Neural progenitor cell (in vitro differentiated cells): ENCODE data around the gene HCFC1. TPM values are rescaled to one million over a fixed set of nuclear protein-coding genes. Genes with fewer than 3 reads are reported as not detected.

Experiments used
- DNase-seq: peaks from one replicate; pipeline ENCODE4 v3.0.0-alpha.2; 2016; ENCODE audit warnings: low spot score
- H2AFZ ChIP-seq: fragments of 200-600 bp; sonication (generic); replicated peaks from 2 replicates; pipeline ENCODE4 v1.6.1; 2016; ENCODE audit warnings: antibody characterized with exemption
- H3F3A ChIP-seq: fragments of 200-600 bp; sonication (generic); 2 replicates; pipeline ENCODE4 v1.6.1; 2016; ENCODE audit warnings: antibody characterized with exemption, low read depth
- H3K27ac ChIP-seq: fragments of 200-600 bp; sonication (generic); 2 replicates; pipeline ENCODE4 v1.5.1; 2016; ENCODE audit warnings: mild to moderate bottlenecking
- H3K27me3 ChIP-seq: fragments of 200-600 bp; sonication (generic); 2 replicates; pipeline ENCODE4 v1.6.1; 2016; ENCODE audit warnings: mild to moderate bottlenecking, moderate library complexity
- H3K36me3 ChIP-seq: fragments of 200-600 bp; sonication (generic); 2 replicates; pipeline ENCODE4 v1.5.1; 2016
- H3K4me1 ChIP-seq: fragments of 200-600 bp; sonication (generic); 2 replicates; pipeline ENCODE4 v1.6.1; 2016; ENCODE audit warnings: mixed run types
- H3K4me2 ChIP-seq: fragments of 200-600 bp; sonication (generic); 2 replicates; pipeline ENCODE4 v1.6.1; 2016
- H3K4me3 ChIP-seq: fragments of 200-600 bp; sonication (generic); 2 replicates; pipeline ENCODE4 v1.5.1; 2016
- H3K79me2 ChIP-seq: fragments of 200-600 bp; sonication (generic); 2 replicates; pipeline ENCODE4 v1.6.1; 2016; ENCODE audit warnings: low read depth
- H3K9ac ChIP-seq: fragments of 200-600 bp; sonication (generic); 2 replicates; pipeline ENCODE4 v1.6.1; 2016
- H3K9me3 ChIP-seq: fragments of 200-600 bp; sonication (generic); 2 replicates; pipeline ENCODE4 v1.5.1; 2016; ENCODE audit warnings: low read depth
- H4K20me1 ChIP-seq: fragments of 200-600 bp; sonication (generic); 2 replicates; pipeline ENCODE4 v1.6.1; 2016; ENCODE audit warnings: low read depth
- H3K27ac Mint-ChIP-seq: 3 replicates; pipeline ENCODE4 v1.8.0; 2021; ENCODE audit warnings: mixed read lengths
- H3K27me3 Mint-ChIP-seq: 2 replicates; pipeline ENCODE4 v1.8.0; 2022; ENCODE audit warnings: low read depth, mild to moderate bottlenecking, inconsistent platforms, moderate library complexity, mixed read lengths; ENCODE audit not compliant: insufficient read depth
- H3K36me3 Mint-ChIP-seq: 3 replicates; pipeline ENCODE4 v1.8.0; 2021; ENCODE audit warnings: mixed read lengths
- H3K4me1 Mint-ChIP-seq: 3 replicates; pipeline ENCODE4 v1.8.0; 2021; ENCODE audit warnings: mixed read lengths
- H3K4me3 Mint-ChIP-seq: 3 replicates; pipeline ENCODE4 v1.8.0; 2021; ENCODE audit warnings: mild to moderate bottlenecking, moderate library complexity, mixed read lengths
- H3K9me3 Mint-ChIP-seq: 3 replicates; pipeline ENCODE4 v1.8.0; 2020; ENCODE audit warnings: mixed read lengths
- EZH2 ChIP-seq: fragments of 200-600 bp; sonication (generic); IDR thresholded peaks from 2 replicates; pipeline ENCODE4 v1.6.1; 2017; ENCODE audit warnings: antibody characterized with exemption, mild to moderate bottlenecking, moderate library complexity
- EZH2phosphoT487 ChIP-seq: fragments of 200-600 bp; sonication (generic); IDR thresholded peaks from 2 replicates; pipeline ENCODE4 v1.6.1; 2017; ENCODE audit warnings: antibody characterized with exemption
- total RNA-seq: library from RNA; depleted of rRNA; stranded (reverse); fragments of >200 nt; gene quantifications from 2 replicates; pipeline ENCODE4 v1.2.3, GENCODE V29; 2015; ENCODE audit warnings: low replicate concordance
- TF ChIP-seq, protein P1 (sequence below): fragments of 200-600 bp; sonication (generic); IDR thresholded peaks from 2 replicates; pipeline ENCODE4 v1.5.1; 2017; ENCODE audit warnings: antibody characterized with exemption, mild to moderate bottlenecking

Gene HCFC1
- total RNA-seq, 1 donor from 2014 or later, result 20.7 TPM

DNA sequence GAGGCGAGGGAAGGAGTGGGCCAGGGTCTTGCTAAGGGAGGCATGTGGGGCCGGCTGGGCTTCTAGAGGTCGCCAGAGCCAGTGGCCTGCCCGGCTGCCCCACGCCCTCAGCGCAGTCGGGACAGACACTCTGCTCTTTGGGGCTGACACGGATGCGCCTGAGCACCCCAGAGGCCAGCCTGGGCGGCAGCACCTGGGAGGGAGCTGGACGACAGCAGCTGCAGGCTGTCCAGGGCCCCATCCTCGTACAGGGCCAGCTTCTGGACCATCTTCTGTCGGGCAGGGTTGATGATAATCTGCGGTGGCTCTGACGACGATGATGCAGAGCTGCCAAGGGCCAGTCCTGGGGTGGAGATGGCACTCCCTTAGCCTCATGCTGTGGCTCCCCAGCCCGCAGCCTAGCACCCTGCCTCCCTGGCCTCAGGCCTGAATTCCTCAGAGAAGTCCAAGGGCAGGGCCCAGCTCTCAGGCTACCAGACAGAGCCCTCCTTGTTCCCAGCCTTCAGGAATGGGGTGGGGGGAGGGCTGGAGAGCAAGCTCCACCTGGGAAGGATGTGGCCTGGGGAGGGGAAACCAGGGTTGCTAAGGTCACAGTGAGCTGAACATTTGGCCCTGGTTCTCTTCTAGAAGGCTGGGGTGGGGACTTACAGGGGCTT is 40.8 kb upstream of the HCFC1 start:
- Mint-ChIP-seq H3K36me3 (no peaks in the 10 kb centered on the region), H3K27ac (no peak overlapping the region), H3K4me3 (no peak overlapping the region), H3K4me1 (peaks cover 4% of the 10 kb centered on the region), H3K9me3 (peaks cover 16% of the 10 kb centered on the region), H3K27me3 (peaks cover 2% of the 10 kb centered on the region)
- H3F3A ChIP-seq, result no peaks in the 10 kb centered on the region
- no peaks in the 10 kb centered on the region for H3K79me2 ChIP-seq
- no peak overlapping the region for H3K4me2 ChIP-seq
- no peak for TF ChIP-seq EZH2phosphoT487
- no peak for TF ChIP-seq EZH2
- TF ChIP-seq, protein P1, sequence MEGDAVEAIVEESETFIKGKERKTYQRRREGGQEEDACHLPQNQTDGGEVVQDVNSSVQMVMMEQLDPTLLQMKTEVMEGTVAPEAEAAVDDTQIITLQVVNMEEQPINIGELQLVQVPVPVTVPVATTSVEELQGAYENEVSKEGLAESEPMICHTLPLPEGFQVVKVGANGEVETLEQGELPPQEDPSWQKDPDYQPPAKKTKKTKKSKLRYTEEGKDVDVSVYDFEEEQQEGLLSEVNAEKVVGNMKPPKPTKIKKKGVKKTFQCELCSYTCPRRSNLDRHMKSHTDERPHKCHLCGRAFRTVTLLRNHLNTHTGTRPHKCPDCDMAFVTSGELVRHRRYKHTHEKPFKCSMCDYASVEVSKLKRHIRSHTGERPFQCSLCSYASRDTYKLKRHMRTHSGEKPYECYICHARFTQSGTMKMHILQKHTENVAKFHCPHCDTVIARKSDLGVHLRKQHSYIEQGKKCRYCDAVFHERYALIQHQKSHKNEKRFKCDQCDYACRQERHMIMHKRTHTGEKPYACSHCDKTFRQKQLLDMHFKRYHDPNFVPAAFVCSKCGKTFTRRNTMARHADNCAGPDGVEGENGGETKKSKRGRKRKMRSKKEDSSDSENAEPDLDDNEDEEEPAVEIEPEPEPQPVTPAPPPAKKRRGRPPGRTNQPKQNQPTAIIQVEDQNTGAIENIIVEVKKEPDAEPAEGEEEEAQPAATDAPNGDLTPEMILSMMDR, result no peak
- no peak overlapping the region for H2AFZ ChIP-seq
- no peaks in the 10 kb centered on the region for H3K4me1 ChIP-seq
- H3K27ac ChIP-seq, result no peak overlapping the region
- H3K27me3 ChIP-seq, result no peaks in the 10 kb centered on the region
- no peaks in the 10 kb centered on the region for H3K36me3 ChIP-seq
- H4K20me1 ChIP-seq, result no peaks in the 10 kb centered on the region
- no peak overlapping the region for H3K4me3 ChIP-seq
- no peaks in the 10 kb centered on the region for H3K9me3 ChIP-seq
- no peak for DNase-seq
- no peak overlapping the region for H3K9ac ChIP-seq

DNA sequence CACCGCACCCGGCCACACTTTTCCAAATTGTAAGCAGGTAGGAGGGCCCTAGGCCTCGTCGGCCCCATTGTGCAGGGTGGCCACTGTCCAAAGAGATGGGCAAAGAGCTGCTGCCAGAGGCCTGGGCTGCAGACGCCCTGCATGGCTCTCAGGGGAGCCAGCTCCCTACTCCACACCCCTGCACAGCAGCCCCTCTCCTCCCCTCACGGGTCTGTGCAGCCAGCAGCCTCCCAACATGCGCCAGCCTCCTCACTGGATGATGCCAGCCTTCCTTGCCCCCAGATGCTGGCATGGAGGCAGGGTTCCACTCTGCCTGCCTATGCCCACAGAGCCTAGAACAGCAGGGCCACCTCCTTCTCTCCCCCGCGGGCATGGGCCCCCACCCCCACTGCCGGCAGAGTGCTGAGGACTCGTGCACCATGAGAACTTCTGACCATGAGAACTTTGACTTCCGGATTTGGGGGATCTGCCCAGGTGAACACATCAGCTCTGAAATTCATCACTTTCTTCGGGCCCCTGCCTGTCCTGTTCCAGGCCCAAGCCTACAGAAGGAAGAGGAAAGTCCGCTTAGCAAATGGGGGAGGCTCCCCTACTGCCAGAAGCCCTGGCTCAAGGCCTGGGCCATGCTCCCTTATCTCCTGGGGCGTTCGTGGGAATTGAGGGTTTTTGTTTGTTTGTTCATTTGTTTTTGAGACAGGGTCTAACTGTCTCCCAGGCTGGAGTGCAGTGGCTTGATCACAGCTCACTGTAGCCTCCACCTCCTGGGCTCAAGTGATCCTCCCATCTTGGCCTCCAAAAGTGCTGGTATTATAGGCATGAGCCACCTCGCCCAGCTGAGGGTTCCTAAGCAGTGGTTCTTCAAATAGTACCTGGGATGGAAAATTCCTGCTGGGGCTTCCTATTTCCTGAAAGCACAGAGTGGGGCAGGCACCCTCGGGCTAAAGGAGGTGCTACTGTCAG is 40.0 kb upstream of the HCFC1 start:
- Histone ChIP-seq H3K4me1 (no peaks in the 10 kb centered on the region), H3K4me3 (no peak overlapping the region), H4K20me1 (no peaks in the 10 kb centered on the region), H3F3A (no peaks in the 10 kb centered on the region), H3K4me2 (no peak overlapping the region), H3K9ac (no peak overlapping the region), H3K79me2 (no peaks in the 10 kb centered on the region), H3K36me3 (no peaks in the 10 kb centered on the region), H2AFZ (no peak overlapping the region), H3K9me3 (no peaks in the 10 kb centered on the region), H3K27ac (no peak overlapping the region), H3K27me3 (no peaks in the 10 kb centered on the region)
- Mint-ChIP-seq H3K36me3 (no peaks in the 10 kb centered on the region), H3K27me3 (peaks cover 3% of the 10 kb centered on the region), H3K9me3 (peaks cover 17% of the 10 kb centered on the region), H3K27ac (no peak overlapping the region), H3K4me1 (peaks cover 4% of the 10 kb centered on the region), H3K4me3 (no peak overlapping the region)
- DNase-seq, result no peak
- TF ChIP-seq EZH2phosphoT487 (no peak), EZH2 (no peak)
- TF ChIP-seq, protein P1, result no peak

DNA sequence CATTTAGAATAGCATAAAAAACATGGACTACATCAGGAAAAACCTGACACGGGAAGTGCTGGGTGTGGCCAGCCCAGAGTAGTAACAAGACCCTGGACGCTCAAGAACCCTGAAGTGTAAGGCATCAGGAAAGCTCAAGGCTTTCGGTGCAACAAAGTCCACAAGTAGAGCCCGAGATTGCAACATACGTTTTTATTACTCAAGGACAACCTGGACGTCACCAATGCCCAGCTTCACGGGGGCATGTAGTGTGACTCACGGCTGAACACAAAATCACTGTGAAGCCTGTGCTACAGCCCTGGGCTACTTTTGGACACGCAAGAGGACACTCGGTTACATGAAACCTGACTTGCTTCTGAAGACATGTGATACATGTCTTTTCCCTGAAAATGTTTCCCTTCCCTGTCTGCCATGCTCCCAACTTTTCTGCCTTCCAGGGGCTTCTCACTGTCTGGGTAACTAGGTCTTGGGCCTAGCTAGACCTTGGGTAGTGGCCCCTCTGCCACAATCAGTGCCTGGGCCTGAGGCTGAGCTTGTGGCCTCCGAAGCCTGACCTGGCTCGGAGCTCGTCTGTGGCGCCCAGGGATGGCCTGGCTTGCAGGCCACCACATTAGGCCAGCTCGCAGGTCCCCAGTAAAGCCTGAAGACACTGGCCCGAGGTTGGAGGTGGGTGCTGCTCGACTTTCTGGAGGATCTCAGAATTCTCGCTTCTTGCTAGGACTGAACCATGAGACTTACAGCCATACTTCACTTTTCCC is 38.9 kb upstream of the HCFC1 start:
- Histone ChIP-seq H2AFZ (no peak overlapping the region), H3K36me3 (no peaks in the 10 kb centered on the region), H3F3A (no peaks in the 10 kb centered on the region), H3K4me2 (no peak overlapping the region), H3K27ac (no peak overlapping the region), H4K20me1 (no peaks in the 10 kb centered on the region), H3K4me1 (no peaks in the 10 kb centered on the region), H3K27me3 (no peaks in the 10 kb centered on the region), H3K9ac (no peak overlapping the region), H3K9me3 (no peaks in the 10 kb centered on the region), H3K79me2 (no peaks in the 10 kb centered on the region), H3K4me3 (no peak overlapping the region)
- no peak for DNase-seq
- TF ChIP-seq EZH2phosphoT487, result no peak
- TF ChIP-seq, protein P1, result no peak
- TF ChIP-seq EZH2, result no peak
- peaks cover 6% of the 10 kb centered on the region for H3K27me3 Mint-ChIP-seq
- H3K36me3 Mint-ChIP-seq, result peaks cover 5% of the 10 kb centered on the region
- no peak overlapping the region for H3K4me3 Mint-ChIP-seq
- peaks cover 17% of the 10 kb centered on the region for H3K9me3 Mint-ChIP-seq
- peaks cover 4% of the 10 kb centered on the region for H3K4me1 Mint-ChIP-seq
- peak overlapping the region; percentile 42 for H3K27ac Mint-ChIP-seq
